ENCODE results near the gene RFNG. TPM values are rescaled to one million over a fixed set of nuclear protein-coding genes. Genes with fewer than 3 reads are reported as not detected.

RFNG gene
- total RNA-seq, 1 experiment from 2014 or later: 40.4 TPM

GRCh38 chr17:82049521-82049971, 2.1 kb downstream of the RFNG start:
- H3K79me2 ChIP-seq (ENCODE audit: low read depth): peaks cover 13% of the 10 kb centered on the region
- intact Hi-C loops (cut with micrococcal nuclease; ENCODE audit: unreplicated experiment): no loop called here
- no peaks in the 10 kb centered on the region for H3K27me3 ChIP-seq (ENCODE audit: insufficient read depth, low read depth)
- H2AFZ ChIP-seq: no peak overlapping the region
- no peaks in the 10 kb centered on the region for H3K9me3 ChIP-seq (ENCODE audit: insufficient read depth, low read depth)
- no peak overlapping the region for H3K4me2 ChIP-seq
- no peaks in the 10 kb centered on the region for H3K4me1 ChIP-seq (replicated peaks; ENCODE audit: insufficient read depth)
- no peak for TF ChIP-seq CTCF (conservative IDR thresholded peaks at IDR 0.05)
- no peak for TF ChIP-seq EZH2 (IDR thresholded peaks at IDR 0.05; ENCODE audit: low read depth)
- BruUV-seq (replicated peaks): no TSS peak
- H3K4me3 ChIP-seq: no peak overlapping the region
- no peaks in the 10 kb centered on the region for H3K9me2 ChIP-seq (ENCODE audit: insufficient read depth)
- no peak overlapping the region for H3K27ac ChIP-seq
- no peak for DNase-seq
- H4K20me1 ChIP-seq (ENCODE audit: insufficient read depth): no peaks in the 10 kb centered on the region
- CTCF ChIA-PET: interaction anchor here (0.6 kb wide), 1 partner anchor 14 kb away, joined by 3 read pairs; no protein-coding TSS in a partner anchor
- H3K36me3 ChIP-seq (ENCODE audit: low read depth): no peaks in the 10 kb centered on the region
- H3F3A ChIP-seq (ENCODE audit: insufficient read depth, low read depth): no peaks in the 10 kb centered on the region
- POLR2A ChIA-PET (ENCODE audit: unreplicated experiment): no interaction called here

GRCh38 chr17:82049106-82049505, 2.5 kb downstream of the RFNG start:
- Histone ChIP-seq H4K20me1 (ENCODE audit: insufficient read depth) (no peaks in the 10 kb centered on the region), H3K27me3 (ENCODE audit: insufficient read depth, low read depth) (no peaks in the 10 kb centered on the region), H3K4me1 (replicated peaks; ENCODE audit: insufficient read depth) (no peaks in the 10 kb centered on the region), H3K36me3 (ENCODE audit: low read depth) (no peaks in the 10 kb centered on the region), H3K4me2 (no peak overlapping the region), H3F3A (ENCODE audit: insufficient read depth, low read depth) (no peaks in the 10 kb centered on the region), H3K9me3 (ENCODE audit: insufficient read depth, low read depth) (no peaks in the 10 kb centered on the region), H2AFZ (no peak overlapping the region), H3K27ac (no peak overlapping the region), H3K79me2 (ENCODE audit: low read depth) (peaks cover 13% of the 10 kb centered on the region), H3K4me3 (no peak overlapping the region), H3K9me2 (ENCODE audit: insufficient read depth) (no peaks in the 10 kb centered on the region)
- no TSS peak for BruUV-seq (replicated peaks)
- ChIA-PET POLR2A (ENCODE audit: unreplicated experiment) (no interaction called here), CTCF (no interaction called here)
- TF ChIP-seq EZH2 (IDR thresholded peaks at IDR 0.05; ENCODE audit: low read depth): no peak
- TF ChIP-seq CTCF (conservative IDR thresholded peaks at IDR 0.05): no peak
- DNase-seq: no peak
- intact Hi-C loops (cut with micrococcal nuclease; ENCODE audit: unreplicated experiment): no loop called here

GRCh38 chr17:82048571-82048971, 3.0 kb downstream of the RFNG start:
- no peak overlapping the region for H3K4me3 ChIP-seq

More at GRCh38 chr17:82048571-82048971, 3.0 kb downstream of the RFNG start:
- Histone ChIP-seq H3K9me3 (ENCODE audit: insufficient read depth, low read depth) (no peaks in the 10 kb centered on the region), H3F3A (ENCODE audit: insufficient read depth, low read depth) (no peaks in the 10 kb centered on the region), H4K20me1 (ENCODE audit: insufficient read depth) (no peaks in the 10 kb centered on the region), H3K4me2 (no peak overlapping the region), H3K27me3 (ENCODE audit: insufficient read depth, low read depth) (no peaks in the 10 kb centered on the region), H2AFZ (no peak overlapping the region), H3K36me3 (ENCODE audit: low read depth) (no peaks in the 10 kb centered on the region), H3K4me1 (replicated peaks; ENCODE audit: insufficient read depth) (no peaks in the 10 kb centered on the region), H3K27ac (no peak overlapping the region), H3K79me2 (ENCODE audit: low read depth) (peaks cover 13% of the 10 kb centered on the region), H3K9me2 (ENCODE audit: insufficient read depth) (no peaks in the 10 kb centered on the region)
- TF ChIP-seq EZH2 (IDR thresholded peaks at IDR 0.05; ENCODE audit: low read depth) (no peak), CTCF (conservative IDR thresholded peaks at IDR 0.05) (no peak)
- TSS peak; percentile 5 for BruUV-seq (replicated peaks)
- no peak for DNase-seq
- CTCF ChIA-PET: no interaction called here
- POLR2A ChIA-PET (ENCODE audit: unreplicated experiment): no interaction called here
- intact Hi-C loops (cut with micrococcal nuclease; ENCODE audit: unreplicated experiment): no loop called here

Data from PC-9 (cell line).